Hepatic stellate cell (primary cell): ENCODE results near the gene DNASE2B.

Source experiments
- DNase-seq: peaks from one replicate; pipeline ENCODE4 v3.0.0; 2011; ENCODE audit warnings: low spot score

Gene DNASE2B

DNA sequence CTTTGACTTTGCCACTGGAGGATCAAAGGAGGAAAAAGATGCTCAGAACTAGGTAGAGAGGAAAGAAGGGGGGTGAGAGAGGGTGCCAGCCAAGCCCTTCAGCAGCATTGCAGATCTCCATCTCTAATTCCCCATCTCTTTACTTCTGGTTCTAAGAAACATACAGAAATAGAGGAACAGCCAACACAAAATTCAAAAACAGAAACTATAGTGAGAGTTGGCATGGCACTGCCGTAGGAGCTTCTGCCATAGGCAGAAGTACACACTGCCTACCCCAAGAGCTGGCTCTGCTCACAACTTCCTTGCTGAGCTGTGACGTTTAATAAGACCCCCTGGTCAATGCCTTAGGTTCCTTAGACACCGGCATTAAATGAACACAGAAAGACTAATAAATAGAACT lies 54.2 kb downstream of the DNASE2B start:
- DNase-seq, result no peak

DNA sequence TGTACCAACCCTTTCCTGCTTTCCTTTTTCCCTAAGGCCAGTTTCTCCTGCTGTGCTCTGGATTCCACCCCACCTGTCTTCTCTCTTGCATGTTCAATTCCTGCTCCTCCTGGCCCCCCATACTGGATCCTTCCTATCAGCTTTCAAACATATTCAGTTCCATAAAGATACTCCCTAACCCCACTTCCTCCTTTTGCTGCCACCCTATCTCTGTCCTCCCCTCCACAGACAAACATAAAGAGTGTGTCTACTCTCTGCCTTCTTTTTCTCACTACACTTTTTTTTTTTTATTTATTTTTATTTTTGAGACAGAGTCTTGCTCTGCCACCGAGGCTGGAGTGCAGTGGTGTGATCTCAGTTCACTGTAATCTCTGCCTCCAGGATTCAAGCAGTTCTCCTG lies 63.8 kb downstream of the DNASE2B start:
- no peak for DNase-seq
